ENCODE data around the gene SLC22A15.

The SLC22A15 gene

GRCh38 chr1:116067566-116067890 is 91.2 kb downstream of the SLC22A15 start:
- POLR2A ChIA-PET = no interaction called here
- CTCF ChIA-PET = interaction anchor here (0.8 to 1.1 kb wide), 2 partner anchors 303 to 418 kb away, joined by 3 read pairs; no protein-coding TSS in a partner anchor
- no peaks in the 10 kb centered on the region for H3K4me1 ChIP-seq (ENCODE audit: control insufficient read depth, insufficient read depth, low read length)
- no peak overlapping the region for H3K27ac ChIP-seq (ENCODE audit: extremely low read depth, low read depth, low read length)
- H3K36me3 ChIP-seq (ENCODE audit: control insufficient read depth in 2 of 2, insufficient read depth in 1 of 2, low read length in 2 of 2) = peaks cover 0 to 56% of the 10 kb centered on the region in 2 experiments; a peak in 1 of 3 replicates
- TF ChIP-seq GLIS1 (tag by site-specific recombination; IDR thresholded peaks at IDR 0.05) (no peak), TCF7L2 (IDR thresholded peaks at IDR 0.05; ENCODE audit: borderline replicate concordance, low read depth, low read length) (no peak), HOXD13 (CRISPR knock-in tag; IDR thresholded peaks at IDR 0.05; ENCODE audit: borderline replicate concordance) (no peak), ZNF843 (tag by site-specific recombination; IDR thresholded peaks at IDR 0.05) (no peak), ZNF600 (tag by site-specific recombination; IDR thresholded peaks at IDR 0.05) (no peak), ZNF664 (tag by site-specific recombination; IDR thresholded peaks at IDR 0.05) (no peak), KLF8 (tag by site-specific recombination; IDR thresholded peaks at IDR 0.05) (no peak), ZNF548 (tag by site-specific recombination; IDR thresholded peaks at IDR 0.05) (no peak), GLI2 (tag by site-specific recombination; IDR thresholded peaks at IDR 0.05; ENCODE audit: borderline replicate concordance, low read depth) (no peak), ZNF324 (tag by site-specific recombination; IDR thresholded peaks at IDR 0.05) (no peak), ZSCAN4 (tag by site-specific recombination; IDR thresholded peaks at IDR 0.05) (no peak), SETDB1 (IDR thresholded peaks at IDR 0.05; ENCODE audit: insufficient read length, low read length) (no peak), ZNF26 (tag by site-specific recombination; IDR thresholded peaks at IDR 0.05) (no peak), BCL11B (tag by site-specific recombination; IDR thresholded peaks at IDR 0.05; ENCODE audit: low read depth) (no peak), ZNF112 (tag by site-specific recombination; IDR thresholded peaks at IDR 0.05) (no peak), INSM2 (tag by site-specific recombination; IDR thresholded peaks at IDR 0.05) (no peak), ZNF416 (tag by site-specific recombination; IDR thresholded peaks at IDR 0.05) (no peak), ZNF146 (tag by site-specific recombination; IDR thresholded peaks at IDR 0.05) (no peak), PRDM4 (tag by site-specific recombination; IDR thresholded peaks at IDR 0.05) (no peak)
- TF ChIP-seq, protein P1, sequence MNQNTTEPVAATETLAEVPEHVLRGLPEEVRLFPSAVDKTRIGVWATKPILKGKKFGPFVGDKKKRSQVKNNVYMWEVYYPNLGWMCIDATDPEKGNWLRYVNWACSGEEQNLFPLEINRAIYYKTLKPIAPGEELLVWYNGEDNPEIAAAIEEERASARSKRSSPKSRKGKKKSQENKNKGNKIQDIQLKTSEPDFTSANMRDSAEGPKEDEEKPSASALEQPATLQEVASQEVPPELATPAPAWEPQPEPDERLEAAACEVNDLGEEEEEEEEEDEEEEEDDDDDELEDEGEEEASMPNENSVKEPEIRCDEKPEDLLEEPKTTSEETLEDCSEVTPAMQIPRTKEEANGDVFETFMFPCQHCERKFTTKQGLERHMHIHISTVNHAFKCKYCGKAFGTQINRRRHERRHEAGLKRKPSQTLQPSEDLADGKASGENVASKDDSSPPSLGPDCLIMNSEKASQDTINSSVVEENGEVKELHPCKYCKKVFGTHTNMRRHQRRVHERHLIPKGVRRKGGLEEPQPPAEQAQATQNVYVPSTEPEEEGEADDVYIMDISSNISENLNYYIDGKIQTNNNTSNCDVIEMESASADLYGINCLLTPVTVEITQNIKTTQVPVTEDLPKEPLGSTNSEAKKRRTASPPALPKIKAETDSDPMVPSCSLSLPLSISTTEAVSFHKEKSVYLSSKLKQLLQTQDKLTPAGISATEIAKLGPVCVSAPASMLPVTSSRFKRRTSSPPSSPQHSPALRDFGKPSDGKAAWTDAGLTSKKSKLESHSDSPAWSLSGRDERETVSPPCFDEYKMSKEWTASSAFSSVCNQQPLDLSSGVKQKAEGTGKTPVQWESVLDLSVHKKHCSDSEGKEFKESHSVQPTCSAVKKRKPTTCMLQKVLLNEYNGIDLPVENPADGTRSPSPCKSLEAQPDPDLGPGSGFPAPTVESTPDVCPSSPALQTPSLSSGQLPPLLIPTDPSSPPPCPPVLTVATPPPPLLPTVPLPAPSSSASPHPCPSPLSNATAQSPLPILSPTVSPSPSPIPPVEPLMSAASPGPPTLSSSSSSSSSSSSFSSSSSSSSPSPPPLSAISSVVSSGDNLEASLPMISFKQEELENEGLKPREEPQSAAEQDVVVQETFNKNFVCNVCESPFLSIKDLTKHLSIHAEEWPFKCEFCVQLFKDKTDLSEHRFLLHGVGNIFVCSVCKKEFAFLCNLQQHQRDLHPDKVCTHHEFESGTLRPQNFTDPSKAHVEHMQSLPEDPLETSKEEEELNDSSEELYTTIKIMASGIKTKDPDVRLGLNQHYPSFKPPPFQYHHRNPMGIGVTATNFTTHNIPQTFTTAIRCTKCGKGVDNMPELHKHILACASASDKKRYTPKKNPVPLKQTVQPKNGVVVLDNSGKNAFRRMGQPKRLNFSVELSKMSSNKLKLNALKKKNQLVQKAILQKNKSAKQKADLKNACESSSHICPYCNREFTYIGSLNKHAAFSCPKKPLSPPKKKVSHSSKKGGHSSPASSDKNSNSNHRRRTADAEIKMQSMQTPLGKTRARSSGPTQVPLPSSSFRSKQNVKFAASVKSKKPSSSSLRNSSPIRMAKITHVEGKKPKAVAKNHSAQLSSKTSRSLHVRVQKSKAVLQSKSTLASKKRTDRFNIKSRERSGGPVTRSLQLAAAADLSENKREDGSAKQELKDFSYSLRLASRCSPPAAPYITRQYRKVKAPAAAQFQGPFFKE (tag by site-specific recombination; IDR thresholded peaks at IDR 0.05; ENCODE audit: borderline replicate concordance) = no peak
- no peak overlapping the region for H3K4me3 ChIP-seq (ENCODE audit: low read depth, low read length)
- no peaks in the 10 kb centered on the region for H3K9me3 ChIP-seq (ENCODE audit: control insufficient read depth, insufficient read depth, low read depth, low read length)
